Measurements from ENCODE around the gene COL4A3.

DNA sequence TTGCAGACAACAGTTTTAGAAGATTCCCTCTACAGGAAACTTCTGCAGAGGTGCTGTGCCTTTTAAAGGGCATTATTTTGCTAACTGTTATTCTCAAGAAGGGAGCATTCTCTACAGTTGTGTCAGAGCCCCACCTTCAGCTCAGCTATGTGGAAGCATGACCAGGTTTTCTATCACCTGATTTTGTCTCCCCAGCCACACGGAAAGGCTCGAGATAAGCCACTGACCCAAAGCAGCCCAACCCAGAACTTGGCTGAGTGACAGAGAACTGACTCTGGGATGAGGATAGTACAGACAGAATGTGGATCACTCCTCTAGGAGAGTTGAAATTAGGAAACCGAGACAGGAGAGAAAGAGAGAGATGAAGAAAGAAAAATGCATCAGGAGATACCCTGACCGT is 11.1 kb upstream of the COL4A3 start:
- TF ChIP-seq, protein P1, sequence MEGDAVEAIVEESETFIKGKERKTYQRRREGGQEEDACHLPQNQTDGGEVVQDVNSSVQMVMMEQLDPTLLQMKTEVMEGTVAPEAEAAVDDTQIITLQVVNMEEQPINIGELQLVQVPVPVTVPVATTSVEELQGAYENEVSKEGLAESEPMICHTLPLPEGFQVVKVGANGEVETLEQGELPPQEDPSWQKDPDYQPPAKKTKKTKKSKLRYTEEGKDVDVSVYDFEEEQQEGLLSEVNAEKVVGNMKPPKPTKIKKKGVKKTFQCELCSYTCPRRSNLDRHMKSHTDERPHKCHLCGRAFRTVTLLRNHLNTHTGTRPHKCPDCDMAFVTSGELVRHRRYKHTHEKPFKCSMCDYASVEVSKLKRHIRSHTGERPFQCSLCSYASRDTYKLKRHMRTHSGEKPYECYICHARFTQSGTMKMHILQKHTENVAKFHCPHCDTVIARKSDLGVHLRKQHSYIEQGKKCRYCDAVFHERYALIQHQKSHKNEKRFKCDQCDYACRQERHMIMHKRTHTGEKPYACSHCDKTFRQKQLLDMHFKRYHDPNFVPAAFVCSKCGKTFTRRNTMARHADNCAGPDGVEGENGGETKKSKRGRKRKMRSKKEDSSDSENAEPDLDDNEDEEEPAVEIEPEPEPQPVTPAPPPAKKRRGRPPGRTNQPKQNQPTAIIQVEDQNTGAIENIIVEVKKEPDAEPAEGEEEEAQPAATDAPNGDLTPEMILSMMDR (conservative IDR thresholded peaks at IDR 0.05) = no peak
- no peak for TF ChIP-seq ZFX (IDR thresholded peaks at IDR 0.05)

Measured in C4-2B (cell line).